Smooth muscle cell (in vitro differentiated cells): Measurements from ENCODE around the gene TMTC2. TPM values are rescaled to one million over a fixed set of nuclear protein-coding genes. Genes with fewer than 3 reads are reported as not detected.

Experiments used
- DNase-seq: peaks from one replicate; lab custom pipeline; 2025; ENCODE audit not compliant: unreplicated experiment; lab: John Stamatoyannopoulos, UW
- H2AFZ ChIP-seq: fragments of 200-600 bp; sonication (generic); 2 replicates; pipeline ENCODE4 v1.6.0; 2016; ENCODE audit warnings: antibody characterized with exemption, low read depth, mild to moderate bottlenecking
- H3F3A ChIP-seq: fragments of 200-600 bp; sonication (generic); 2 replicates; pipeline ENCODE4 v1.6.0; 2017; ENCODE audit warnings: antibody characterized with exemption, low read depth
- H3K27ac ChIP-seq: fragments of 200-600 bp; sonication (generic); 2 replicates; pipeline ENCODE4 v1.5.1; 2016; ENCODE audit warnings: low read depth, mild to moderate bottlenecking
- H3K27me3 ChIP-seq: fragments of 200-600 bp; sonication (generic); 2 replicates; pipeline ENCODE4 v1.6.1; 2016; ENCODE audit warnings: low read depth, mild to moderate bottlenecking
- H3K36me3 ChIP-seq: fragments of 200-600 bp; sonication (generic); 2 replicates; pipeline ENCODE4 v1.5.1; 2016; ENCODE audit warnings: low read depth
- H3K4me1 ChIP-seq: fragments of 200-600 bp; sonication (generic); 2 replicates; pipeline ENCODE4 v1.5.1; 2016; ENCODE audit warnings: low read depth
- H3K4me2 ChIP-seq: fragments of 200-600 bp; sonication (generic); 2 replicates; pipeline ENCODE4 v1.6.0; 2016; ENCODE audit warnings: mild to moderate bottlenecking
- H3K4me3 ChIP-seq: fragments of 200-600 bp; sonication (generic); 2 replicates; pipeline ENCODE4 v1.5.1; 2016; ENCODE audit warnings: mild to moderate bottlenecking
- H3K79me2 ChIP-seq: fragments of 200-600 bp; sonication (generic); 2 replicates; pipeline ENCODE4 v1.6.0; 2016; ENCODE audit warnings: low read depth, mild to moderate bottlenecking
- H3K9ac ChIP-seq: fragments of 200-600 bp; sonication (generic); 2 replicates; pipeline ENCODE4 v1.6.0; 2016; ENCODE audit warnings: low read depth
- H3K9me3 ChIP-seq: fragments of 200-600 bp; sonication (generic); replicated peaks from 2 replicates; pipeline ENCODE4 v1.5.1; 2016; ENCODE audit warnings: low read depth
- H4K20me1 ChIP-seq: fragments of 200-600 bp; sonication (generic); 2 replicates; pipeline ENCODE4 v1.6.0; 2016; ENCODE audit warnings: low read depth
- WGBS: methylation state at CpG from one replicate; pipeline ENCODE4 v1.1.7; 2016; ENCODE audit warnings: low lambda C conversion rate; 5-methylcytosine and 5-hydroxymethylcytosine counted together
- polyA plus RNA-seq: library from polyadenylated mRNA; unstranded; fragments of >200 nt; fragmentation: Nextera tagmentation; extraction: Ambion mirVana; gene quantifications from 2 replicates; pipeline ENCODE4 v1.2.1, GENCODE V29; 2016
- total RNA-seq: library from RNA; depleted of rRNA; stranded (reverse); fragments of >200 nt; gene quantifications from 2 replicates; pipeline ENCODE4 v1.2.3, GENCODE V29; 2014
- TF ChIP-seq, protein P1 (sequence below): fragments of 200-600 bp; sonication (generic); IDR thresholded peaks from 2 replicates; pipeline ENCODE4 v1.5.1; 2017; ENCODE audit warnings: borderline replicate concordance, mild to moderate bottlenecking, antibody characterized with exemption; ENCODE audit not compliant: insufficient read depth, poor library complexity, severe bottlenecking

TMTC2 gene
- total and polyA plus RNA-seq, 2 experiments from 2014 or later, result 0.71 to 10.6 TPM

DNA sequence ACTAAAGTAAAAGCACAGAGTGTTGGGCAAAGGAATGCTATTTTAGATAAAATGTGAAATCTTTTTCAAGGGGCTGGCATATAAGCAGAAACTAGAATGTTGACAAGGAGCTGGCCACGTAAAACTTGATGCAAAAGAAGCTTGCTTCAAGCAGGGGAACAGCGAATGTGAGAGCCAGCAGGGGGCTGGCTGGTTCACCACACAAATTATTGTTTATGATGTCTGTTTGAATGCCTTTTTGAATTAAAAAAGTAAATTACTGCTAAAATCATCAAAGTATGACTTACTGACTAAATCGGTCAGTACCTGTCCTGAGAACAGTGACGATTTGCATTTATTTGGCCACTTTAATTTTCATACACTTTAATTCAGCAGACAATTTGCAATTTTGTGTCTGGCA lies 38.9 kb upstream of the TMTC2 start:
- Histone ChIP-seq H3K9me3 (no peaks in the 10 kb centered on the region), H3K4me3 (no peak overlapping the region), H3F3A (no peaks in the 10 kb centered on the region), H3K9ac (no peak overlapping the region), H3K27ac (no peak overlapping the region), H3K4me1 (peaks cover 4% of the 10 kb centered on the region), H4K20me1 (no peaks in the 10 kb centered on the region), H3K79me2 (no peaks in the 10 kb centered on the region), H3K36me3 (no peaks in the 10 kb centered on the region), H2AFZ (no peak overlapping the region), H3K27me3 (no peaks in the 10 kb centered on the region), H3K4me2 (no peak overlapping the region)
- TF ChIP-seq, protein P1, sequence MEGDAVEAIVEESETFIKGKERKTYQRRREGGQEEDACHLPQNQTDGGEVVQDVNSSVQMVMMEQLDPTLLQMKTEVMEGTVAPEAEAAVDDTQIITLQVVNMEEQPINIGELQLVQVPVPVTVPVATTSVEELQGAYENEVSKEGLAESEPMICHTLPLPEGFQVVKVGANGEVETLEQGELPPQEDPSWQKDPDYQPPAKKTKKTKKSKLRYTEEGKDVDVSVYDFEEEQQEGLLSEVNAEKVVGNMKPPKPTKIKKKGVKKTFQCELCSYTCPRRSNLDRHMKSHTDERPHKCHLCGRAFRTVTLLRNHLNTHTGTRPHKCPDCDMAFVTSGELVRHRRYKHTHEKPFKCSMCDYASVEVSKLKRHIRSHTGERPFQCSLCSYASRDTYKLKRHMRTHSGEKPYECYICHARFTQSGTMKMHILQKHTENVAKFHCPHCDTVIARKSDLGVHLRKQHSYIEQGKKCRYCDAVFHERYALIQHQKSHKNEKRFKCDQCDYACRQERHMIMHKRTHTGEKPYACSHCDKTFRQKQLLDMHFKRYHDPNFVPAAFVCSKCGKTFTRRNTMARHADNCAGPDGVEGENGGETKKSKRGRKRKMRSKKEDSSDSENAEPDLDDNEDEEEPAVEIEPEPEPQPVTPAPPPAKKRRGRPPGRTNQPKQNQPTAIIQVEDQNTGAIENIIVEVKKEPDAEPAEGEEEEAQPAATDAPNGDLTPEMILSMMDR, result no peak
- DNase-seq, result no peak
- 74% methylated on average over 4 of the region's 4 CpGs for WGBS

- Histone ChIP-seq H4K20me1 (no peaks in the 10 kb centered on the region), H3K79me2 (no peaks in the 10 kb centered on the region), H3K9me3 (no peaks in the 10 kb centered on the region), H3K4me3 (no peak overlapping the region), H3K9ac (no peak overlapping the region), H3K4me2 (no peak overlapping the region), H3K4me1 (peaks cover 4% of the 10 kb centered on the region), H2AFZ (no peak overlapping the region), H3F3A (no peaks in the 10 kb centered on the region), H3K36me3 (no peaks in the 10 kb centered on the region), H3K27ac (no peak overlapping the region), H3K27me3 (no peaks in the 10 kb centered on the region)
- DNase-seq, result no peak
- TF ChIP-seq, protein P1, result no peak
- WGBS, result 93% methylated on average over 5 of the region's 5 CpGs
Observed at GRCh38 chr12:82648259-82648909, 38.3 kb upstream of the TMTC2 start.

- H3K4me3 ChIP-seq, result no peak overlapping the region
- no peaks in the 10 kb centered on the region for H3K79me2 ChIP-seq
- H3F3A ChIP-seq, result no peaks in the 10 kb centered on the region
- 65% methylated on average over 3 of the region's 3 CpGs for WGBS
- H3K27me3 ChIP-seq, result no peaks in the 10 kb centered on the region
- no peak overlapping the region for H3K4me2 ChIP-seq
- peak overlapping the region; percentile 44 for H3K27ac ChIP-seq
- H3K9ac ChIP-seq, result no peak overlapping the region
- TF ChIP-seq, protein P1, result no peak
- H3K4me1 ChIP-seq, result peaks cover 4% of the 10 kb centered on the region
- no peaks in the 10 kb centered on the region for H4K20me1 ChIP-seq
- DNase-seq, result no peak
- H2AFZ ChIP-seq, result no peak overlapping the region
- no peaks in the 10 kb centered on the region for H3K9me3 ChIP-seq
- H3K36me3 ChIP-seq, result no peaks in the 10 kb centered on the region
Observed at GRCh38 chr12:82650627-82651337, 35.9 kb upstream of the TMTC2 start.
